ENCODE measurements around the gene UCMA. TPM values are rescaled to one million over a fixed set of nuclear protein-coding genes. Genes with fewer than 3 reads are reported as not detected.

UCMA gene
- total RNA-seq, 1 donor from 2014 or later, result not detected

- Mint-ChIP-seq H3K36me3 (ENCODE audit: insufficient read depth) (no peaks in the 10 kb centered on the region), H3K27ac (peak overlapping the region; percentile 44), H3K27me3 (no peaks in the 10 kb centered on the region), H3K4me3 (ENCODE audit: low read depth) (no peak overlapping the region), H3K4me1 (ENCODE audit: low read depth) (peaks cover 8% of the 10 kb centered on the region), H3K9me3 (ENCODE audit: low read depth) (no peaks in the 10 kb centered on the region)
- no peak for DNase-seq (ENCODE audit: low spot score, unreplicated experiment)
- TF ChIP-seq, protein P1, sequence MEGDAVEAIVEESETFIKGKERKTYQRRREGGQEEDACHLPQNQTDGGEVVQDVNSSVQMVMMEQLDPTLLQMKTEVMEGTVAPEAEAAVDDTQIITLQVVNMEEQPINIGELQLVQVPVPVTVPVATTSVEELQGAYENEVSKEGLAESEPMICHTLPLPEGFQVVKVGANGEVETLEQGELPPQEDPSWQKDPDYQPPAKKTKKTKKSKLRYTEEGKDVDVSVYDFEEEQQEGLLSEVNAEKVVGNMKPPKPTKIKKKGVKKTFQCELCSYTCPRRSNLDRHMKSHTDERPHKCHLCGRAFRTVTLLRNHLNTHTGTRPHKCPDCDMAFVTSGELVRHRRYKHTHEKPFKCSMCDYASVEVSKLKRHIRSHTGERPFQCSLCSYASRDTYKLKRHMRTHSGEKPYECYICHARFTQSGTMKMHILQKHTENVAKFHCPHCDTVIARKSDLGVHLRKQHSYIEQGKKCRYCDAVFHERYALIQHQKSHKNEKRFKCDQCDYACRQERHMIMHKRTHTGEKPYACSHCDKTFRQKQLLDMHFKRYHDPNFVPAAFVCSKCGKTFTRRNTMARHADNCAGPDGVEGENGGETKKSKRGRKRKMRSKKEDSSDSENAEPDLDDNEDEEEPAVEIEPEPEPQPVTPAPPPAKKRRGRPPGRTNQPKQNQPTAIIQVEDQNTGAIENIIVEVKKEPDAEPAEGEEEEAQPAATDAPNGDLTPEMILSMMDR (IDR thresholded peaks at IDR 0.05; ENCODE audit: unreplicated experiment), result no peak
Measured at GRCh38 chr10:13270877-13271551, 36.8 kb upstream of the UCMA start.

- Mint-ChIP-seq H3K36me3 (ENCODE audit: insufficient read depth) (no peaks in the 10 kb centered on the region), H3K27me3 (peaks cover 4% of the 10 kb centered on the region), H3K4me3 (ENCODE audit: low read depth) (no peak overlapping the region), H3K9me3 (ENCODE audit: low read depth) (no peaks in the 10 kb centered on the region), H3K4me1 (ENCODE audit: low read depth) (peaks cover 8% of the 10 kb centered on the region), H3K27ac (no peak overlapping the region)
- TF ChIP-seq, protein P1 (IDR thresholded peaks at IDR 0.05; ENCODE audit: unreplicated experiment), result no peak
- DNase-seq (ENCODE audit: low spot score, unreplicated experiment), result no peak
Measured at GRCh38 chr10:13268841-13269240, 34.7 kb upstream of the UCMA start.

DNA sequence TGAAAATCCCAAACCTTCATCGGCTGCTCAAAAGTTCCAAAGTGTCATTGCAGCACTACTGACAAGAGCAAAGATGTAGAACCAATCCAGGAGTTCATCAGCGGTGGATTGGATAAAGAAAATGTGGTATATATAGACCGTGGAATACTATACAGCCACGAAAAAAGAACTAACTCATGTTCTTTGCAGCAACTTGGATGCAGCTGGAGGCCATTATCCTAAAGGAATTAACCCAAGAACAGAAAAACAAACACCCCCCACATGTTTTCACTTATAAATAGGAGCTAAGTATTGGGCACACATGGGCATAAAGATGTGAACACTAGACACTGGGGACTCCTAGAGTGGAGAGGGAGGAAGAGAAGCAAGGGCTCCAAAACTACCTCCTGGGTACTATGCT, 34.1 kb upstream of the UCMA start:
- Mint-ChIP-seq H3K36me3 (ENCODE audit: insufficient read depth) (no peaks in the 10 kb centered on the region), H3K4me1 (ENCODE audit: low read depth) (peaks cover 8% of the 10 kb centered on the region), H3K4me3 (ENCODE audit: low read depth) (no peak overlapping the region), H3K27ac (no peak overlapping the region), H3K9me3 (ENCODE audit: low read depth) (peaks cover under 1% of the 10 kb centered on the region), H3K27me3 (peaks cover 4% of the 10 kb centered on the region)
- no peak for DNase-seq (ENCODE audit: low spot score, unreplicated experiment)
- TF ChIP-seq, protein P1 (IDR thresholded peaks at IDR 0.05; ENCODE audit: unreplicated experiment), result no peak

GRCh38 chr10:13263591-13263990, 29.4 kb upstream of the UCMA start:
- Mint-ChIP-seq H3K9me3 (ENCODE audit: low read depth) (peaks cover 4% of the 10 kb centered on the region), H3K36me3 (ENCODE audit: insufficient read depth) (no peaks in the 10 kb centered on the region), H3K4me1 (ENCODE audit: low read depth) (no peaks in the 10 kb centered on the region), H3K27ac (no peak overlapping the region), H3K27me3 (peaks cover 4% of the 10 kb centered on the region), H3K4me3 (ENCODE audit: low read depth) (no peak overlapping the region)
- TF ChIP-seq, protein P1 (IDR thresholded peaks at IDR 0.05; ENCODE audit: unreplicated experiment), result no peak
- no peak for DNase-seq (ENCODE audit: low spot score, unreplicated experiment)

DNA sequence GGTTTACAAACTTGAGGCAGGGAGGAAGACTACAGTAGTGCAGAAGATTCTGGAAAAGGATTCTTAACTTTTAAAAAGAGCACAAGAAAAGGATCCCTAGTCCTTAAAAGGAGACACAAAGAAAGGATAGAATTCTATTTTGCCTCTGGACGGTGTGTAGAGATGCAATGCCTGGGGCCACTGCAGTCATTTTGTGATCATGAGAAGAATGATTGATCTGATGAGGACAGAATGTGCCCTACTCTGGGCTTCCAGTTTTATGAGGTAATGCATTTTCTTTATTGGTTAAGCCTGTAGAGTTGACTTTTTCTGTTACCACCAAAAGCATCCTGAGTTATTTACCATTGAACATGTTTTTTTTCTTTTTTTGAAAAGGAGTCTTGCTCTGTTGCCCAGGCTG, 28.3 kb upstream of the UCMA start:
- no peaks in the 10 kb centered on the region for H3K4me1 Mint-ChIP-seq (ENCODE audit: low read depth)
- H3K27me3 Mint-ChIP-seq, result peaks cover 4% of the 10 kb centered on the region
- H3K27ac Mint-ChIP-seq, result no peak overlapping the region
- TF ChIP-seq, protein P1 (IDR thresholded peaks at IDR 0.05; ENCODE audit: unreplicated experiment), result no peak
- H3K4me3 Mint-ChIP-seq (ENCODE audit: low read depth), result no peak overlapping the region
- no peaks in the 10 kb centered on the region for H3K36me3 Mint-ChIP-seq (ENCODE audit: insufficient read depth)
- peaks cover 8% of the 10 kb centered on the region for H3K9me3 Mint-ChIP-seq (ENCODE audit: low read depth)
- DNase-seq (ENCODE audit: low spot score, unreplicated experiment), result no peak
